Measurements from ENCODE around the gene USP22.
A peak's percentile ranks its signal among the peaks of the same experiment; 100 is the strongest.
"Not testable (repeated sequence)": the region's sequence is repeated elsewhere in the genome, so short reads cannot be mapped to it uniquely, and the experiment has no call there.

USP22 gene

GRCh38 chr17:20986767-20987510 lies 55.9 kb downstream of the USP22 start:
- no peak for DNase-seq

- no peak for DNase-seq
Observed at GRCh38 chr17:20983359-20983637, 59.5 kb downstream of the USP22 start.

- DNase-seq: no peak
Observed at GRCh38 chr17:20982589-20983358, 60.0 kb downstream of the USP22 start.

GRCh38 chr17:20981046-20981920 lies 61.5 kb downstream of the USP22 start:
- DNase-seq: no peak

- no peak for DNase-seq
Observed at GRCh38 chr17:20979792-20980083, 63.1 kb downstream of the USP22 start.

GRCh38 chr17:20979007-20979791 lies 63.6 kb downstream of the USP22 start:
- DNase-seq: not testable (repeated sequence)

GRCh38 chr17:20977609-20978253 lies 65.1 kb downstream of the USP22 start:
- not testable (repeated sequence) for DNase-seq

GRCh38 chr17:20975566-20975965 lies 67.2 kb downstream of the USP22 start:
- DNase-seq: no peak

GRCh38 chr17:20970329-20970728 lies 72.5 kb downstream of the USP22 start:
- no peak for DNase-seq

- no peak for DNase-seq
Observed at GRCh38 chr17:20968913-20969616, 73.7 kb downstream of the USP22 start.

- DNase-seq: no peak
Observed at GRCh38 chr17:20967776-20968175, 75.0 kb downstream of the USP22 start.

GRCh38 chr17:20966870-20967269 lies 75.9 kb downstream of the USP22 start:
- peak in 1 of 2 donors; percentile 3 for DNase-seq

GRCh38 chr17:20965492-20965891 lies 77.3 kb downstream of the USP22 start:
- DNase-seq: no peak

GRCh38 chr17:20961586-20961985 lies 81.2 kb downstream of the USP22 start:
- DNase-seq: no peak

- no peak for DNase-seq
Observed at GRCh38 chr17:20960871-20961270, 81.9 kb downstream of the USP22 start.

GRCh38 chr17:20955427-20956323 lies 87.1 kb downstream of the USP22 start:
- DNase-seq: no peak

GRCh38 chr17:20954794-20955193 lies 88.0 kb downstream of the USP22 start:
- no peak for DNase-seq

- DNase-seq: no peak
Observed at GRCh38 chr17:20952183-20952582, 90.6 kb downstream of the USP22 start.
